Peyer's patch (tissue), 4 donors: ENCODE data around the gene SNRPN.
A peak's percentile ranks its signal among the peaks of the same experiment; 100 is the strongest.

ENCODE experiments used
- CTCF ChIP-seq, 6 experiments: fragments of 450-650 bp in 4 of 6; fragments of 200-600 bp in 2 of 6; sonication (generic) in 1 of 6; IDR thresholded peaks; one replicate each; pipeline ENCODE4 v1.5.1; 2017 to 2019; ENCODE audit warnings: antibody characterized with exemption in 6 of 6, mild to moderate bottlenecking in 3 of 6, moderate library complexity in 1 of 6
- POLR2A ChIP-seq, 2 donors: fragments of 450-650 bp; IDR thresholded peaks; one replicate each; pipeline ENCODE4 v1.5.1; 2017; ENCODE audit warnings: antibody characterized with exemption in 2 of 2, mild to moderate bottlenecking in 2 of 2, moderate library complexity in 2 of 2

DNA sequence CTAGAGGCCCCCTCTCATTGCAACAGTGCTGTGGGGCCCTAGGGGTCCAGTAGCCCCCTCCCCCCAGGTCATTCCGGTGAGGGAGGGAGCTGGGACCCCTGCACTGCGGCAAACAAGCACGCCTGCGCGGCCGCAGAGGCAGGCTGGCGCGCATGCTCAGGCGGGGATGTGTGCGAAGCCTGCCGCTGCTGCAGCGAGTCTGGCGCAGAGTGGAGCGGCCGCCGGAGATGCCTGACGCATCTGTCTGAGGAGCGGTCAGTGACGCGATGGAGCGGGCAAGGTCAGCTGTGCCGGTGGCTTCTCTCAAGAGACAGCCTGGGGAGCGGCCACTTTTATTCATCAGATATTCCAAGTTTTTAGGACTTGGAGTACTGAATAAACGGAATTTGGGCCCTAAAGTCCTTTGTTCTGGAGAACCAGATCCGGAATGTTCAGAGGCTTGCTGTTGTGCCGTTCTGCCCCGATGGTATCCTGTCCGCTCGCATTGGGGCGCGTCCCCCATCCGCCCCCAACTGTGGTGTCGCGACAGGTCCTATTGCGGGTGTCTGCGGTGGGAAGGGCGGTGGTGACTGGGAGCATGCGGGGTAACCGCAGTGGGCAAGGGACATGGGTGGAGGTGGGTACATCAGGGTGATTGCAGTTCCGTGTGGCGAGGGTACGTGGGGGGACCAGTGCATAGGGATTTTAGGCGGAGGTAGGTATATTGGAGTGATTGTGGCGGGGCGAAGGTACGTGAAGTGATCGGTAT, at the start of gene SNRPN, which contains the start of gene SNURF:
- TF ChIP-seq CTCF (IDR thresholded peaks at IDR 0.05) (no peak), POLR2A (IDR thresholded peaks at IDR 0.05) (peak; percentile 61 to 67)
